Esophagus muscularis mucosa (tissue), 4 donors: Measurements from ENCODE around the gene FADS3.

Source experiments
- CTCF ChIP-seq, 3 experiments: fragments of 200-600 bp in 2 of 3; fragments of 450-650 bp in 1 of 3; sonication (generic) in 2 of 3; IDR thresholded peaks; one replicate each; pipeline ENCODE4 v1.5.1; 2017 to 2019; ENCODE audit warnings: antibody characterized with exemption in 3 of 3, mild to moderate bottlenecking in 2 of 3, moderate library complexity in 1 of 3
- EP300 ChIP-seq: sonication (generic); formaldehyde crosslinking; IDR thresholded peaks from one replicate; pipeline ENCODE4 v1.6.1; 2017; ENCODE audit warnings: antibody characterized with exemption
- POLR2A ChIP-seq: fragments of 450-650 bp; IDR thresholded peaks from one replicate; pipeline ENCODE4 v1.6.1; 2017; ENCODE audit warnings: antibody characterized with exemption, moderate library complexity, mild to moderate bottlenecking, low read depth
- POLR2AphosphoS5 ChIP-seq, 2 donors: sonication (generic); formaldehyde crosslinking; IDR thresholded peaks; one replicate each; pipeline ENCODE4 v1.6.1; 2017; ENCODE audit warnings: antibody characterized with exemption in 2 of 2

- TF ChIP-seq CTCF (IDR thresholded peaks at IDR 0.05) (no peak), POLR2A (no peak), POLR2AphosphoS5 (IDR thresholded peaks at IDR 0.05) (no peak), EP300 (no peak)
Observed at GRCh38 chr11:61869429-61869707, 22.0 kb downstream of the FADS3 start.
